Gastrocnemius medialis (tissue), 4 donors: ENCODE measurements around the gene SASH3. TPM values are rescaled to one million over a fixed set of nuclear protein-coding genes. Genes with fewer than 3 reads are reported as not detected.

Source experiments
- total RNA-seq, 4 donors: library from RNA; depleted of rRNA; stranded (reverse); fragments of >200 nt; gene quantifications; one replicate each; pipeline versions ENCODE4 v1.1.0 to v1.2.3, GENCODE V29; 2016

Gene SASH3
- total RNA-seq, 4 donors from 2014 or later = 1.3 to 2.2 (median 1.7) TPM

Other genes with a start within 250 kb of the SASH3 start
- gene OCRL, start 239.7 kb upstream of the SASH3 start, total RNA-seq = 10 to 100 TPM in 2 of 4 donors, 1 to 10 TPM in 2; 6.7 to 10.8 (median 8.6) TPM
- not detected for gene APLN, start 125.0 kb upstream of the SASH3 start, total RNA-seq
- 1 to 10 TPM in 2 of 4 donors, under 1 TPM in 2; 0.15 to 2.0 (median 0.87) TPM for gene XPNPEP2, start 41.0 kb upstream of the SASH3 start, total RNA-seq
- gene ZDHHC9, start 63.9 kb downstream of the SASH3 start, total RNA-seq = 10 to 100 TPM in 3 of 4 donors, 1 to 10 TPM in 1; 7.9 to 25.3 (median 14.7) TPM
- 10 to 100 TPM in 3 of 4 donors, 1 to 10 TPM in 1; 10.0 to 13.9 (median 10.9) TPM for gene UTP14A, start 126.2 kb downstream of the SASH3 start, total RNA-seq
- gene BCORL1, start 202.7 kb downstream of the SASH3 start, total RNA-seq = 1 to 10 TPM; 1.1 to 3.6 (median 2.4) TPM